ENCODE data around the gene FBN3. TPM values are rescaled to one million over a fixed set of nuclear protein-coding genes. Genes with fewer than 3 reads are reported as not detected.

Gene FBN3
- total RNA-seq, 4 donors from 2014 or later: 0.02 TPM; not detected in 3

DNA sequence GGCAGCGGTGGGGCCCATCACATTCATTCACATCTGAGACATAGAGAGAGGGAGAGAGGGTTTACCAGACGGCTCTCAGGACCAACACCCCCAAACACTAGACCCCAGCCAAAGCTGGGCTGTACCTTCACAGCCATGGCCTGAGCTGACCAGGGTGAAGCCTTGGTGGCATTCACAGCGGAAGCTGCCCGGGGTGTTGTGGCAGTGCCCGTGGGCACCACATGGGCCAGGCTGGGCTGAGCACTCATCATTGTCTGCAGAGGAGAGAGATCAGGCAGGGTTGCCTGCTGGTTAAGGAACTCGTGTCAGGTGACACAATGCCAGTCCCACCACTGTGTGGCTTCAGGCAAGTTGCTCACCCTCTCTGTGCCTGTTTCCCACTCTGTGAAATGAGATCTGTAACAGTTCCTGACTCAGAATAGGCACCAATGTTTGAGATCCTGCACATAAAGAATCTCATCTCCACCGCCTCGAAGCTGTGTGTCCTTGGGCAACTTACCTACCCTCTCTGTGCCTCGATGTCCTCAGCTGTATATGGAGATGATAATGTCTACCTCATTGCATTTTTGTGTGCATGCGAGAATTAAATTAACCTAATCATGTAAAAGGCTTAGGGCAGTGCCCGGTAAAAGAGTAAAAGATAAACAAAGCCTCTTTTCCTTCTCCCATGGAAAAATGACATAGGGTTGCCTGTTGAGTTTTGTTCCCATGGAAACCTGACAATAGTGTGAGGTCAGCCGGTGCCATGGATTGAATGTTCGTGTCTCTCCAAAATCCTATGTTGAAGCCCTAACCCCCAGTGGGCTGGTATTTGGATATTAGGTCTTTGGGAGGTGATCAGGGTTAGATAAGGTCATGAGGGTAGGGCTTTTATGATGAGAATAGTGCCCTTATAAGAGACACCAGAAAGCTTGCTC, 74.0 kb downstream of the FBN3 start:
- no peak overlapping the region for H3K4me3 ChIP-seq
- H3K27me3 ChIP-seq: no peaks in the 10 kb centered on the region
- no peaks in the 10 kb centered on the region for H3K36me3 ChIP-seq
- TF ChIP-seq, protein P1, sequence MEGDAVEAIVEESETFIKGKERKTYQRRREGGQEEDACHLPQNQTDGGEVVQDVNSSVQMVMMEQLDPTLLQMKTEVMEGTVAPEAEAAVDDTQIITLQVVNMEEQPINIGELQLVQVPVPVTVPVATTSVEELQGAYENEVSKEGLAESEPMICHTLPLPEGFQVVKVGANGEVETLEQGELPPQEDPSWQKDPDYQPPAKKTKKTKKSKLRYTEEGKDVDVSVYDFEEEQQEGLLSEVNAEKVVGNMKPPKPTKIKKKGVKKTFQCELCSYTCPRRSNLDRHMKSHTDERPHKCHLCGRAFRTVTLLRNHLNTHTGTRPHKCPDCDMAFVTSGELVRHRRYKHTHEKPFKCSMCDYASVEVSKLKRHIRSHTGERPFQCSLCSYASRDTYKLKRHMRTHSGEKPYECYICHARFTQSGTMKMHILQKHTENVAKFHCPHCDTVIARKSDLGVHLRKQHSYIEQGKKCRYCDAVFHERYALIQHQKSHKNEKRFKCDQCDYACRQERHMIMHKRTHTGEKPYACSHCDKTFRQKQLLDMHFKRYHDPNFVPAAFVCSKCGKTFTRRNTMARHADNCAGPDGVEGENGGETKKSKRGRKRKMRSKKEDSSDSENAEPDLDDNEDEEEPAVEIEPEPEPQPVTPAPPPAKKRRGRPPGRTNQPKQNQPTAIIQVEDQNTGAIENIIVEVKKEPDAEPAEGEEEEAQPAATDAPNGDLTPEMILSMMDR (IDR thresholded peaks at IDR 0.05): no peak
- no peaks in the 10 kb centered on the region for H3K4me1 ChIP-seq
- no peak overlapping the region for H3K27ac ChIP-seq
- ATAC-seq: no peak
- peaks cover 0 to 13% (median 0%) of the 10 kb centered on the region in 3 donors for H3K9me3 ChIP-seq
- 54 to 62% methylated on average over 5 to 8 of the region's 13 CpGs for WGBS, 2 donors (ENCODE audit: low coverage in 1 of 2)

- TF ChIP-seq EP300 (IDR thresholded peaks at IDR 0.05) (no peak), POLR2AphosphoS5 (IDR thresholded peaks at IDR 0.05) (no peak), POLR2A (IDR thresholded peaks at IDR 0.05) (no peak)
- TF ChIP-seq, protein P1 (IDR thresholded peaks at IDR 0.05): no peak
- peaks cover 0 to 22% (median 0%) of the 10 kb centered on the region in 3 donors for H3K9me3 ChIP-seq
- no peaks in the 10 kb centered on the region for H3K27me3 ChIP-seq
- ATAC-seq: no peak
- no peaks in the 10 kb centered on the region for H3K36me3 ChIP-seq
- 86 to 100% methylated on average over 1 of the region's 1 CpG for WGBS, 2 donors (ENCODE audit: low coverage in 1 of 2)
- no peak overlapping the region for H3K27ac ChIP-seq
- H3K4me3 ChIP-seq: no peak overlapping the region
- no peaks in the 10 kb centered on the region for H3K4me1 ChIP-seq
Measured at GRCh38 chr19:8074501-8074900, 74.9 kb downstream of the FBN3 start.

DNA sequence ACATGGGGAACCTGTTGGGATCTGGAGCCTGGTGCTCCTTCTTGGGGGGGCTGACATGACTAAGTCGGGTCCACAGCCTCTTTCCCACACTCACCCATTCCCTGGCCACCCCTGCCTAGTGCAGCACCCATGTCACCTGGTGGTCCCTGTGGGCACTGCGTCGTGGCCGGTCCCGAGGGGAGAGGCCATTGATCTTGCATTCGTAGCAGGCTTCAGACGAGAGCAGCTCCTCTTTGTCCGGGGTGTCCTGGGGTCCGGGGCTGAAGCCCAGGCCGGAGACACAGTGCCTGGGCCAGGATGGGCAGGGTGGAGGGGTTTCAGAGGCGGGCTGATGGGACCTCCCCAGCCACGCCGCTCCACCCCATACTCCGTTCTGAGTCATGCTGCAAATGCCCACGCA, 77.5 kb downstream of the FBN3 start:
- Histone ChIP-seq H3K9me3 (peaks cover 0 to 32% (median 0%) of the 10 kb centered on the region in 3 donors), H3K27me3 (no peaks in the 10 kb centered on the region), H3K27ac (no peak overlapping the region), H3K36me3 (no peaks in the 10 kb centered on the region), H3K4me3 (no peak overlapping the region), H3K4me1 (no peaks in the 10 kb centered on the region)
- ATAC-seq: no peak
- WGBS, 2 donors (ENCODE audit: low coverage in 1 of 2): 67 to 100% methylated on average over 2 to 3 of the region's 15 CpGs
- TF ChIP-seq POLR2A (IDR thresholded peaks at IDR 0.05) (no peak), EP300 (IDR thresholded peaks at IDR 0.05) (no peak), POLR2AphosphoS5 (IDR thresholded peaks at IDR 0.05) (no peak)
- TF ChIP-seq, protein P1 (IDR thresholded peaks at IDR 0.05): no peak

GRCh38 chr19:8069096-8069973, 80.1 kb downstream of the FBN3 start:
- H3K27me3 ChIP-seq: no peaks in the 10 kb centered on the region
- no peaks in the 10 kb centered on the region for H3K4me1 ChIP-seq
- H3K27ac ChIP-seq: no peak overlapping the region
- WGBS, 2 donors (ENCODE audit: low coverage in 1 of 2): 72 to 100% methylated on average over 2 to 9 of the region's 13 CpGs
- no peak for TF ChIP-seq EP300 (IDR thresholded peaks at IDR 0.05)
- TF ChIP-seq POLR2A (IDR thresholded peaks at IDR 0.05): no peak
- TF ChIP-seq, protein P1 (IDR thresholded peaks at IDR 0.05): no peak
- TF ChIP-seq POLR2AphosphoS5 (IDR thresholded peaks at IDR 0.05): no peak
- no peak for ATAC-seq
- H3K9me3 ChIP-seq: peaks cover 0 to 29% (median 0%) of the 10 kb centered on the region in 3 donors
- H3K36me3 ChIP-seq: no peaks in the 10 kb centered on the region
- H3K4me3 ChIP-seq: no peak overlapping the region

Data from gastroesophageal sphincter (tissue), 4 donors.